Prostate gland (tissue), 2 donors: Measurements from ENCODE around the gene GPC5.

Experiments
- POLR2A ChIP-seq: fragments of 450-650 bp; IDR thresholded peaks from one replicate; pipeline ENCODE4 v1.6.1; 2016; ENCODE audit warnings: antibody characterized with exemption, mild to moderate bottlenecking
- TF ChIP-seq, protein P1 (sequence below), 4 experiments: fragments of 200-600 bp in 2 of 4; fragments of 450-650 bp in 2 of 4; sonication (generic) in 2 of 4; IDR thresholded peaks; 1 replicate in 3 of 4; 2 replicates in 1 of 4; pipeline ENCODE4 v1.5.1; 2016 to 2019; ENCODE audit warnings: antibody characterized with exemption in 4 of 4, mild to moderate bottlenecking in 2 of 4, moderate library complexity in 2 of 4

DNA sequence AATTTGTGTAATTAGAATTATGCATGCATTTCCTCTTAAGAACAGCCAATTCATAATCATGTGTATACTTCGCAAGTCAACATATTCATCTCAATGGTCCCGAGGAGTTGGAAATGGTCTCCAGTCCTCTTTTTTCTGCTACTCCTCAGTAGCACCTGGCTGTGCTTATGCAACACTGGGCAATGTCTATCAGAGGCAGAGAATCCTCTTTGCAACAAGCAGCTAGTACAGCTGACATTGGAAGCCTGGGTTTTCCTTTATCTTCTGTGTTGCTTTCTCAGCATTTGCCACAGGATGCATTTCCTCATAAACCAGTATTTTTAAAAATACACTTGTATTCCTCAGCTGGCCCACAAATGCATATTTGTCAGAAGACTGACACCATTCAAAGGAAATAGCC, 1422.9 kb downstream of the GPC5 start:
- TF ChIP-seq, protein P1, sequence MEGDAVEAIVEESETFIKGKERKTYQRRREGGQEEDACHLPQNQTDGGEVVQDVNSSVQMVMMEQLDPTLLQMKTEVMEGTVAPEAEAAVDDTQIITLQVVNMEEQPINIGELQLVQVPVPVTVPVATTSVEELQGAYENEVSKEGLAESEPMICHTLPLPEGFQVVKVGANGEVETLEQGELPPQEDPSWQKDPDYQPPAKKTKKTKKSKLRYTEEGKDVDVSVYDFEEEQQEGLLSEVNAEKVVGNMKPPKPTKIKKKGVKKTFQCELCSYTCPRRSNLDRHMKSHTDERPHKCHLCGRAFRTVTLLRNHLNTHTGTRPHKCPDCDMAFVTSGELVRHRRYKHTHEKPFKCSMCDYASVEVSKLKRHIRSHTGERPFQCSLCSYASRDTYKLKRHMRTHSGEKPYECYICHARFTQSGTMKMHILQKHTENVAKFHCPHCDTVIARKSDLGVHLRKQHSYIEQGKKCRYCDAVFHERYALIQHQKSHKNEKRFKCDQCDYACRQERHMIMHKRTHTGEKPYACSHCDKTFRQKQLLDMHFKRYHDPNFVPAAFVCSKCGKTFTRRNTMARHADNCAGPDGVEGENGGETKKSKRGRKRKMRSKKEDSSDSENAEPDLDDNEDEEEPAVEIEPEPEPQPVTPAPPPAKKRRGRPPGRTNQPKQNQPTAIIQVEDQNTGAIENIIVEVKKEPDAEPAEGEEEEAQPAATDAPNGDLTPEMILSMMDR (IDR thresholded peaks at IDR 0.05) = no peak
- TF ChIP-seq POLR2A = no peak
